Measurements from ENCODE around the gene PPP2R2C. TPM values are rescaled to one million over a fixed set of nuclear protein-coding genes. Genes with fewer than 3 reads are reported as not detected.
A peak's percentile ranks its signal among the peaks of the same experiment; 100 is the strongest.

The PPP2R2C gene
- total and polyA plus RNA-seq, 4 experiments from 2014 or later: not detected

GRCh38 chr4:6409381-6409780, 63.0 kb downstream of the PPP2R2C start:
- Mint-ChIP-seq H3K4me3 (no peak overlapping the region), H3K9me3 (peaks cover 0 to 7% (median 3%) of the 10 kb centered on the region in 8 donors), H3K4me1 (no peaks in the 10 kb centered on the region), H3K27me3 (peaks cover 18 to 24% of the 10 kb centered on the region in 2 donors), H3K27ac (no peak overlapping the region), H3K36me3 (no peaks in the 10 kb centered on the region)
- Histone ChIP-seq H3K27ac (ENCODE audit: low read depth, low read length) (no peak overlapping the region), H3K4me1 (ENCODE audit: insufficient read depth, low read length) (no peaks in the 10 kb centered on the region), H3K27me3 (ENCODE audit: insufficient read depth, low read length) (peaks cover 5% of the 10 kb centered on the region), H3K4me3 (ENCODE audit: low read length in 2 of 2) (no peak overlapping the region), H3K9me3 (ENCODE audit: control insufficient read depth in 1 of 2, low read length in 2 of 2) (no peaks in the 10 kb centered on the region), H3K36me3 (ENCODE audit: insufficient read depth, low read length) (no peaks in the 10 kb centered on the region)
- CTCF ChIA-PET (ENCODE audit: partially characterized antibody): no interaction called here
- DNase-seq: no peak
- intact Hi-C loops (cut with micrococcal nuclease): no loop called here
- POLR2A ChIA-PET (ENCODE audit: partially characterized antibody): no interaction called here

GRCh38 chr4:6408263-6408662, 64.2 kb downstream of the PPP2R2C start:
- ChIA-PET CTCF (ENCODE audit: partially characterized antibody) (no interaction called here), POLR2A (ENCODE audit: partially characterized antibody) (no interaction called here)
- no peak for DNase-seq
- Histone ChIP-seq H3K27me3 (ENCODE audit: insufficient read depth, low read length) (peaks cover 5% of the 10 kb centered on the region), H3K27ac (ENCODE audit: low read depth, low read length) (no peak overlapping the region), H3K36me3 (ENCODE audit: insufficient read depth, low read length) (no peaks in the 10 kb centered on the region), H3K4me3 (ENCODE audit: low read length in 2 of 2) (no peak overlapping the region), H3K4me1 (ENCODE audit: insufficient read depth, low read length) (no peaks in the 10 kb centered on the region), H3K9me3 (ENCODE audit: control insufficient read depth in 1 of 2, low read length in 2 of 2) (no peaks in the 10 kb centered on the region)
- H3K27me3 Mint-ChIP-seq: peaks cover 15 to 26% of the 10 kb centered on the region in 2 donors
- H3K9me3 Mint-ChIP-seq: peaks cover 0 to 7% (median 2%) of the 10 kb centered on the region in 8 donors
- no peaks in the 10 kb centered on the region for H3K4me1 Mint-ChIP-seq
- intact Hi-C loops (cut with micrococcal nuclease): no loop called here
- H3K4me3 Mint-ChIP-seq: no peak overlapping the region
- H3K36me3 Mint-ChIP-seq: no peaks in the 10 kb centered on the region
- no peak overlapping the region for H3K27ac Mint-ChIP-seq

GRCh38 chr4:6405397-6405706, 67.1 kb downstream of the PPP2R2C start:
- Histone ChIP-seq H3K4me3 (ENCODE audit: low read length in 2 of 2) (no peak overlapping the region), H3K27me3 (ENCODE audit: insufficient read depth, low read length) (peaks cover 5% of the 10 kb centered on the region), H3K9me3 (ENCODE audit: control insufficient read depth in 1 of 2, low read length in 2 of 2) (no peaks in the 10 kb centered on the region), H3K4me1 (ENCODE audit: insufficient read depth, low read length) (no peaks in the 10 kb centered on the region), H3K36me3 (ENCODE audit: insufficient read depth, low read length) (no peaks in the 10 kb centered on the region), H3K27ac (ENCODE audit: low read depth, low read length) (no peak overlapping the region)
- no peaks in the 10 kb centered on the region for H3K4me1 Mint-ChIP-seq
- H3K27me3 Mint-ChIP-seq: peaks cover 31 to 48% of the 10 kb centered on the region in 2 donors
- H3K36me3 Mint-ChIP-seq: no peaks in the 10 kb centered on the region
- H3K4me3 Mint-ChIP-seq: no peak overlapping the region
- POLR2A ChIA-PET (ENCODE audit: partially characterized antibody): no interaction called here
- intact Hi-C loops (cut with micrococcal nuclease): no loop called here
- H3K27ac Mint-ChIP-seq: no peak overlapping the region
- H3K9me3 Mint-ChIP-seq: peaks cover 0 to 2% (median 0%) of the 10 kb centered on the region in 8 donors
- CTCF ChIA-PET (ENCODE audit: partially characterized antibody): no interaction called here
- no peak for DNase-seq

DNA sequence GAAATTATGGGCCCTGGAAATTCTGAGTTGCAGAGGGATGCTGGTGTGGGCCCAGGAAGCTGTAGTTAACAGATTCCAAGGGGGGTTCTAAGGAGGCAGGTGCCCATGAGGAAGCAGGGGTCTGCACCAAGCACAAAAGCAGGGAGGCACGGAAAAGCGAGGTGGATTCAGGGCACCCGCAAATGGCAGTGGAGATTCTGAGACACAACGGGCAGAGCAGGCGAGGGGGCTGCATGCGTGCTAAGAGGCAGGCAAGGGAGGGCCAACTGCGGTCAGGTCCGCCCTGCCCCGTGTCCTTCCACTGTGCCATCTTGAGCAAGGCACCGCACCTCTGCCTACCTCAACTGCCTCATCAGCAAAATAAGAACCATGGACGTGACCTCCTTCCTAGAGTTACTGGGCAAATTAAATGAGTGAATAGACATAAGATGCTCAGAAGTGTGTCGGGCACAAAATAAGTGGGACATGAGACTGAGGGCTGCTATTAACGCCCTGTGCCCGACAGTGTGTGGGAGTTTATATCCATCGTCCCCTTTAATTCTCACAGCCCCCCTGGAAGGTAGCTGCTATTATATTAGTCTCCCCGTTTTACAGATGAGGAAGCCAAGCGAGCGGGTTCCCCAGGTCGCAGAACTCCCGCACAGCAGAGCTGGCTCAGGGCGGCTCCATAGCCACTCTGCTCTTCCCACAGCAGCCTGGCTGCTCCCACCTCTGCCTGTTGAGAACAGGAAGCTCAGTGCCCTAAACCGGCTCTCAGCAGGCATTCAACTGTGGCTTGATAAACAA, 67.6 kb downstream of the PPP2R2C start:
- Mint-ChIP-seq H3K4me3 (no peak overlapping the region), H3K36me3 (no peaks in the 10 kb centered on the region), H3K9me3 (peaks cover 0 to 2% (median 0%) of the 10 kb centered on the region in 8 donors), H3K27ac (peak overlapping the region in 1 of 7 donors; percentile 1), H3K27me3 (peaks cover 34 to 50% of the 10 kb centered on the region in 2 donors), H3K4me1 (no peaks in the 10 kb centered on the region)
- H3K4me1 ChIP-seq (ENCODE audit: insufficient read depth, low read length): no peaks in the 10 kb centered on the region
- no peaks in the 10 kb centered on the region for H3K9me3 ChIP-seq (ENCODE audit: control insufficient read depth in 1 of 2, low read length in 2 of 2)
- peaks cover 5% of the 10 kb centered on the region for H3K27me3 ChIP-seq (ENCODE audit: insufficient read depth, low read length)
- no peak overlapping the region for H3K4me3 ChIP-seq (ENCODE audit: low read length in 2 of 2)
- H3K27ac ChIP-seq (ENCODE audit: low read depth, low read length): no peak overlapping the region
- ChIA-PET POLR2A (ENCODE audit: partially characterized antibody) (no interaction called here), CTCF (ENCODE audit: partially characterized antibody) (no interaction called here)
- DNase-seq: no peak
- no peaks in the 10 kb centered on the region for H3K36me3 ChIP-seq (ENCODE audit: insufficient read depth, low read length)
- intact Hi-C loops (cut with micrococcal nuclease): no loop called here

- POLR2A ChIA-PET (ENCODE audit: partially characterized antibody): no interaction called here
- Histone ChIP-seq H3K4me1 (ENCODE audit: insufficient read depth, low read length) (no peaks in the 10 kb centered on the region), H3K27ac (ENCODE audit: low read depth, low read length) (no peak overlapping the region), H3K4me3 (ENCODE audit: low read length in 2 of 2) (no peak overlapping the region), H3K27me3 (ENCODE audit: insufficient read depth, low read length) (peaks cover 5% of the 10 kb centered on the region), H3K36me3 (ENCODE audit: insufficient read depth, low read length) (no peaks in the 10 kb centered on the region), H3K9me3 (ENCODE audit: control insufficient read depth in 1 of 2, low read length in 2 of 2) (no peaks in the 10 kb centered on the region)
- Mint-ChIP-seq H3K4me1 (no peaks in the 10 kb centered on the region), H3K4me3 (no peak overlapping the region), H3K36me3 (no peaks in the 10 kb centered on the region), H3K27me3 (peaks cover 38 to 53% of the 10 kb centered on the region in 2 donors), H3K9me3 (peaks cover 0 to 2% (median 0%) of the 10 kb centered on the region in 8 donors), H3K27ac (no peak overlapping the region)
- no peak for DNase-seq
- intact Hi-C loops (cut with micrococcal nuclease): no loop called here
- CTCF ChIA-PET (ENCODE audit: partially characterized antibody): no interaction called here
Observed at GRCh38 chr4:6403400-6403685, 69.1 kb downstream of the PPP2R2C start.

- H3K4me3 ChIP-seq (ENCODE audit: low read length in 2 of 2): no peak overlapping the region
- Mint-ChIP-seq H3K27me3 (peaks cover 40 to 57% of the 10 kb centered on the region in 2 donors), H3K27ac (no peak overlapping the region), H3K9me3 (peaks cover 0 to 2% (median 0%) of the 10 kb centered on the region in 8 donors), H3K4me1 (no peaks in the 10 kb centered on the region), H3K4me3 (no peak overlapping the region), H3K36me3 (no peaks in the 10 kb centered on the region)
- no peaks in the 10 kb centered on the region for H3K9me3 ChIP-seq (ENCODE audit: control insufficient read depth in 1 of 2, low read length in 2 of 2)
- POLR2A ChIA-PET (ENCODE audit: partially characterized antibody): no interaction called here
- H3K27me3 ChIP-seq (ENCODE audit: insufficient read depth, low read length): peaks cover 5% of the 10 kb centered on the region
- DNase-seq: no peak
- H3K36me3 ChIP-seq (ENCODE audit: insufficient read depth, low read length): no peaks in the 10 kb centered on the region
- intact Hi-C loops (cut with micrococcal nuclease): no loop called here
- H3K4me1 ChIP-seq (ENCODE audit: insufficient read depth, low read length): no peaks in the 10 kb centered on the region
- H3K27ac ChIP-seq (ENCODE audit: low read depth, low read length): no peak overlapping the region
- CTCF ChIA-PET (ENCODE audit: partially characterized antibody): no interaction called here
Observed at GRCh38 chr4:6402566-6403399, 69.6 kb downstream of the PPP2R2C start.

- H3K27me3 ChIP-seq (ENCODE audit: insufficient read depth, low read length): peaks cover 5% of the 10 kb centered on the region
- no peak for DNase-seq
- H3K4me1 Mint-ChIP-seq: no peaks in the 10 kb centered on the region
- no peaks in the 10 kb centered on the region for H3K4me1 ChIP-seq (ENCODE audit: insufficient read depth, low read length)
- intact Hi-C loops (cut with micrococcal nuclease): no loop called here
- no peaks in the 10 kb centered on the region for H3K36me3 ChIP-seq (ENCODE audit: insufficient read depth, low read length)
- ChIA-PET CTCF (ENCODE audit: partially characterized antibody) (no interaction called here), POLR2A (ENCODE audit: partially characterized antibody) (no interaction called here)
- no peak overlapping the region for H3K4me3 Mint-ChIP-seq
- H3K36me3 Mint-ChIP-seq: no peaks in the 10 kb centered on the region
- no peak overlapping the region for H3K27ac Mint-ChIP-seq
- peaks cover 41 to 58% of the 10 kb centered on the region in 2 donors for H3K27me3 Mint-ChIP-seq
- H3K9me3 Mint-ChIP-seq: peaks cover 0 to 2% (median 0%) of the 10 kb centered on the region in 8 donors
- H3K9me3 ChIP-seq (ENCODE audit: control insufficient read depth in 1 of 2, low read length in 2 of 2): no peaks in the 10 kb centered on the region
- no peak overlapping the region for H3K4me3 ChIP-seq (ENCODE audit: low read length in 2 of 2)
- no peak overlapping the region for H3K27ac ChIP-seq (ENCODE audit: low read depth, low read length)
Observed at GRCh38 chr4:6401797-6402196, 70.6 kb downstream of the PPP2R2C start.
